GM12872 (cell line): ENCODE data around the gene LRCH1.

ENCODE experiments used
- CTCF ChIP-seq: IDR thresholded peaks from 3 replicates; pipeline ENCODE4 v1.5.1; 2011; ENCODE audit warnings: low read depth, mild to moderate bottlenecking, low read length, moderate library complexity; ENCODE audit not compliant: insufficient read depth

Gene LRCH1

DNA sequence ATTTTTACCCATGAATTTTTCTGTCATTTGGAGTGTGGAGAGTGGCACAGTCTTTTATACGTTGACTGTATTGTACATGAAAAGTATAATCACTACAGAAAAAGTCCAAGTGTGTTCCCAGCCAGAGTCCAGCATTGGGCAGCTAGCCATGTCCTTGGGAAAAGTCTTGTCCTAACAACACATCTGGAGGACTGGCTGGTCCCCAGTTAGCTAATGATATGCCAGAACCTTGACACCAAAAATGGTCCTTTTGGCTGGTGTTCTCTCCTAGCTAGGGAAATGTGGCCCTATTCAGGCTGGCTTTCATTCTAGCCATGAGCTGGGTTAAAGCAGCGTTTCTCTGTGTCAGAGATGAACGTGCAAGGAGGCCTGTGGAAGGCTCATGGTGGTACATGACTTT, 145.0 kb downstream of the LRCH1 start:
- TF ChIP-seq CTCF = no peak

DNA sequence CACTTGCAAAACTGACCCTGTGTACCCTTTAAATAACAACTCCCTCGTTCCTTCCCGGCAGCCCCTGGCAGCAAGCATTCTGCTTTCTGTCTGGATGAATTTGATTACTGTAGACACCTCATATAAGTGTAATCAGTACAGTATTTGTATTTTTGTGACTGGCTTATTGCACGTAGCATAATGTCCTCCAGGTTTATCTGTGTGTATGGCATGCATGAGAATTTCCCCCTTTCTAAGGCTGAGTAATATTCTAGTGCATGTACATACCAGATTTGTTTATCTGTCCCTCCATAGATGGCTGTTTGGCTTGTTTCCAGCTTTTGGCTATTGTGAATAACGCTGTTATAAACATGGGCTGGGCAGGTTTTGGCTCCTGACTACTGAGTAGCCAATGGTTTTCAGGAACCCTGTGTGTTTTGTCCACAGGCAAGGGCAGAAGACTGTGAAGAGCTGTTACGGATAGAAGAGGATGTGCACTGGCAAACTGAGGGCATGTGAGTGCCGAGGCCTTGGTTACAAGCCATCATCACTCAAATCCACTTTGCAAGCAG, 146.0 kb downstream of the LRCH1 start:
- no peak for TF ChIP-seq CTCF

- TF ChIP-seq CTCF = no peak
Measured at GRCh38 chr13:46712524-46712923, 159.6 kb downstream of the LRCH1 start.

DNA sequence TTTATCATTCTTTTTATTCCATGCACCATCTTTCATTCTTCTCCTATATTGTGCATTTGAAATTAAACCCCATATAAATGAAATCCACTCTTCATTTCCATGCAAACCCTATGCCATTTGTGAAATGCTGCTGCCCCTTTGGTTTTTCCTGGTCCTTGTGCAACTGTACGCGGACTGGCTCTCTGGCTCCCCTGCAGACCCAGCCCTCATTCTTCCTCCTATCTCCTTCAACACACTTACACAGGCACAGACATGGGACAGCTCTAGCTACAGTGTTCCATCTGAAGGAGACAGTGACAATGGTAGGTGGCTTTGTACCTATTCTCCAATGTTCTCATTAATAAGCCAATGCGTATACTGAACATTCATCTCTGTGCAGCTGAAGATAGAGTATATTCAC, 162.4 kb downstream of the LRCH1 start:
- no peak for TF ChIP-seq CTCF

DNA sequence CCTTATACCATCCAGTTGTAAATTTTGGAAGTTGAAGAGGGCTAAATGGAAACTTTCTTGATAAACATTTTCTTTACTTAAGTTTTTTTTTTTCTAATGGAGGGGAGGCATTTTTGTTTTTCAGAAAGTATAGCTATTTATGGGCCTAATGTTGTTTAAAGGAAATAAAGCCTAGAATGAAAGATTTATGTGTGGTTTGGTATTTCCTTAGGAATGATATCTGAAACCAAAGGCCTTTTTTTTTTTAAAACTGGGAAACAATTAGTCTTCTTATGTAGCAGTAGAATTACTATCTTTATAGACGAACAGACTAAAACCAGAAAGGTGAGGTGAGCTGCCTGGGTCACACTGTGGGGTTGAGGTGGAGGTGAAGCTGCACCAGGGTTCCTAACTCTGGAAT, 163.9 kb downstream of the LRCH1 start:
- no peak for TF ChIP-seq CTCF

GRCh38 chr13:46717275-46717674, 164.3 kb downstream of the LRCH1 start:
- no peak for TF ChIP-seq CTCF

- no peak for TF ChIP-seq CTCF
Measured at GRCh38 chr13:46717856-46718255, 164.9 kb downstream of the LRCH1 start.
